HG02852 (cell line): ENCODE measurements around the gene OR2AG2.

Source experiments
- ATAC-seq: cut with Tn5 transposase; IDR thresholded peaks from one replicate; pipeline ENCODE4 v1.9.1; 2021; ENCODE audit warnings: mild to moderate bottlenecking, moderate library complexity; ENCODE audit not compliant: unreplicated experiment

Gene OR2AG2

DNA sequence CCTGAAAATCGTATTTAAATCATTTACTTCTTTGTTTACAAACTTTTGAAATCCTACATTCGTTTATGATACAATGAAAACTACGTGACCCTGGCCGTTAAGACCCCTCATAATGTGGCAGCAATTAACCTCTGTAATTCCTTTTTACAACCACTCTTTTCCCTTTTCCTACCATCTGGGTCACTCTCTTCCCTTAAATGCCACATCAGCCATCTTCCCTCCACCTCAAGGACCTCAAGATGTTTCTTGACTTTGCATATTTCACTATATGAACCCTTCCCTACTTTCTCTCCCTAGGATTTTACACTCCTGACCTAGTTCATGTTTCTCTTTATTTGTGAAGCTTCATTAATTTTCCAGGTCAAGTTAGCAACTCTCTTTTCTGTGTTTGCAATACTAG, 26.8 kb downstream of the OR2AG2 start:
- no peak for ATAC-seq

DNA sequence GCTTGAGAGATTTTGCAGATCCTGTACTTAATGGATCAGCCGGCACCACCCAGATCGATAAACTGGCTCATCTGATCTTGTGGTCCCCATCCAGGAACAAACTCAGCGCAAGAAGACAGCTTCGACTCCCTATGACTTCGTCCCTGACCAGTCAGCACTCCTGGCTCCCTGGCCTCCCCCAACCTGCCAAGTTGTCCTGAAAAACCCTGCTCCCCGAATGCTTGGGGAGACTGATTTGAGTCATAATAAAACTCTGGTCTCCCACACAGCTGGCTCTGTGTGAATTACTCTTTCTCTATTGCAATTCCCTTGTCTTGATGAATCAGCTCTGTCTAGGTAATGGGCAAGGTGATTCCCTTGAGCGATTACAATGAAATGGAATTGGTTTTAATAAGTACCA, 29.5 kb downstream of the OR2AG2 start:
- no peak for ATAC-seq

DNA sequence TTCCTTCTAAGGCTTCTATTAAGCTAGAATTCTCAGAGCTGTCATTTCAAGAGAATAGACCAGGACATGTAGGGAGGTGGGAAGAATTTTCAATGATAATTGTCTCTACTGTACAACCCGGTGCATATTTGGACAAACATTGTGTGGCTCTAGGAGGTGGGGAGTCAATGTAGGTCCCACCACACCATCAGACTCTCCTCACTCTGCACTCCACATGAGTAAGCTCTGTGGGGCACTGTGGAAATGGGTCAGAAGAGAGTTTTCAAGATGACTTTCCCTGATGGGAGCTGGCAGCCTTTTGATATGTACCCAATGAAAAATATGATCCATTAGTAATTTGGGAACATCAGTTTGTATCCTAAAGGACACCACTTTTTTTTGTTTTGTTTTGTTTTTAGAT, 33.2 kb downstream of the OR2AG2 start:
- no peak for ATAC-seq

DNA sequence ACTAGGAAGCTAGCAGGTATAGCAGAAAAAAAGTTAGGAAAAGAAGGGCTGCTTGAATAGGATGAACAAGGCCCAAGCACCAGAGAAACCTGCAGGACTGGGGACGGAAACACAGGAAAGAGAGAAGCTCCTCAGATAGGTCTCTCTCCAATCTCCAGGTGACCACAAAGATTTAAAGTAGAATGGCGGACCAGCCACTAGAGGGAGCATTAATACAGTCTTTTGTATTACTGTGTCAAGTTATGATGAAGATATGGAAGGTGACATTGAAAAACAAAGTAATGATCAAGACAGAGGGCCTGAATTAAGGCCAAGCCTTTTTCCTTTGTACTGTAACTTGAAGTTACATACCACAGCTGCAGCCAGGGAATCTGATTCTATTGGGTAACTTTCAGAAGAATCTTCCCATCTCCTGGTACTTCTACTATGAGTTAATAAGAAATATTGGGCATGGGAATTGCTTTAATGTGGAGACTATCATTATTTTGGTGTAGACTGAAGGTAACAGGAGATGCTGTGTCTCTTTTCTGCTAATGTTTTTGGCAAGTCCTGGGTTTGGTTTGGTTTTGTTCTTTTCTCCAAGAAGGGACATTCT, 33.8 kb downstream of the OR2AG2 start:
- peak; percentile 83 for ATAC-seq

DNA sequence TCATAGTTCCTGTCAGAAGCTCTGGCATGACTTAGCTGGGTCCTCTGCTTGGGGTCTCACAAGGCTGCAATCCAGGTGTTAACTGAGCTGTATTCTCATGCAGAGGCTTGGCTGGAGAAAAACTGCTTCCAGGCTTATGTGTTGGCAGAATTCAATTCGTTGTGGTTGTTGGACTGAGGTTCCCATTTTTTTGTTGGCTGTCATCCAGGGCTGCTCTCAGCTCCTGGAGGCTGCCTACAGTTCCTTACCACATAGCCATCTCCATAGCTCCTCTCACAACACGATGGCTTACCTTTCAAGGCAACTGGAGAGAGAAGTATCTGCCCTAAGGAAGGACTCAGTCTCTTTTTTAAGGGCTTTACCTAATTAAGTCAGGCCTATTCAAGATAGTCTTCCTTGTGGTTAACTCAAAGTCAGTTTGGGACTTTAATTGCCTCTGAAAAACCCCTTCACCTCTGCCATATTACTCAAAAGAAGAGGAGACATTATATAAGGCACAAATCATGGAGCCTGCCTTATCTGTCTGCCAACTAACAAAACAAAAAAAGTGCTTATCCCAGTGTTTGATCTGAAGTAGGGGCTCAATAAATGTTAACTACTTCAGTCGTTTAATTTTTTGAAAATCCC, 35.2 kb downstream of the OR2AG2 start:
- no peak for ATAC-seq

DNA sequence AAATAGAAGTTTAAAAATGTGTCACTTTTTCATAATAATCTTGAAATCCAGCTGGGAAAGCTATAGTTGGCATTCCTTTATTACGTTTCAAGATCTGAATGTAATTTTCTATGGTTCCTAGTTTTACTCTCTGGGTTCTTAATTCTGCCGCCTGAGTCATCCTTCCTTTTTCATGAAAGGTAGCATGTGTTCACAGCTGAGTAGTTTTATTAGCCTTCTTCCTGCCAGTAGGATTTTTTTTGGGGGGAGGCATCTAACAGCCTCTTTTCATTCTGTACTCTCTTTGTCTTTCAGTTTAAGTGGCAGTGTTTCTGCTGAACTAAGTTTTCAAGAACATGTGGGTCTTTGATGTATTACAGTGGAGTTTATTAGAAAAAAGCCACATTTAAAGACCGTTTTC, 36.5 kb downstream of the OR2AG2 start:
- ATAC-seq: no peak

DNA sequence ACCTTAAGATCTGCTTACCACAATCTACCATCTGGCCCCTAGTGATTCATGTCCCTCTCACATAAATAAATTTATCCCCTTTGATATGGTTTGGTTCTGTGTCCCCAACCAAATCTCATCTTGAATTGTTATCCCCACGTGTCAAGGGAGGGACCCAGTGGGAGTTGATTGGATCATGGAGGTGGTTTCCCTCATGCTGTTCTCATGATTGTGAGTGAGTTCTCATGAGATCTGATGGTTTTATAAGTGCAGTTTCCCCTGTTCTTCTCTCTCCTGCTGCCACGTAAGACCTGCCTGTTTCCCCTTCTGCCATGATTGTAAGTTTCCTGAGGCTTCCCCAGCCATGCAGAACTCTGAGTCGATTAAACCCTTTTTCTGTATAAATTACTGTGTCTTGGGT, 37.2 kb downstream of the OR2AG2 start:
- ATAC-seq: no peak

DNA sequence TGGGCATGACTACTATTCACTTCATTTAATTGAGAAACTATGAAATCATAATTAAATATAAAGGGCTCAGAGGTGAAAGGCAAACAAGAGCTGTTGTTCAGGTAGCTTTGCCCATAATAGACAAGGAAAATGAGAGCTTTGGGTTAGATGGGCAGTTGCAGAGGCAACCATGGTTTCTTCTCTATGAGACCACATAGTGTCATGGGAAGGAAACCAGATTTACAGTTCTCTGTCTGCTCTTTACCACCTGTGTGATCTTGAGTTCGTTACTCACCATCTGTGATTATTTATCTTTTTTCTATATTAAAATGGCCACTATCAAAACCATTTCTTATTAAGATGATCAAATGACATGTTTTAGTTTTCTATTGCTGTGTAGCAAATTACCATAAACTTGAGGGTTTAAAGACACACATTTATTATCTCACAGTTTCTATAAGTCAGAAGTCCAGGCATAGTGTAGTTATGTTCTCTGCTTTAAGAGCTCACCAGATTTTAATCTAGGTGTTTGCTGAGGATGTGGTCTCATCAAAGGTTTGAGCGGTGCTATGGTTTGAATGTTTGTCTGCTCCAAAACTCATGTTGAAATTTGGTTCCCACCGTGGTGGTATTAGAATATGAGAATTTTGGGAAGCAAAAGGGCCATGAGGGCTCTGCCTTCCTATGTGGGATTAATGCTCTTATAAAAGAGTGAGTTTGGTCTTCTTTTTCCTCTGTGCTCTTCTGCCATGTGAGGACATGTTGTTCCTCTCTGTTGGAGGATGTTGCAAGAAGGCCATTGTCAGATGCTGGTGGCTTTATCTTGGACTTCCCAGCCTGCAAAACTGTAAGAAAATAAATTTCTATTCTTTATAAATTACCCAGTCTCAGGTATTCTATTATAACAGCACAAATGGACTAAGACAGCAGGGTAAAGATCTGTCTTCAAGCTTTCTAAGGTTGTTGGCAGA, 38.2 kb downstream of the OR2AG2 start:
- ATAC-seq: no peak

DNA sequence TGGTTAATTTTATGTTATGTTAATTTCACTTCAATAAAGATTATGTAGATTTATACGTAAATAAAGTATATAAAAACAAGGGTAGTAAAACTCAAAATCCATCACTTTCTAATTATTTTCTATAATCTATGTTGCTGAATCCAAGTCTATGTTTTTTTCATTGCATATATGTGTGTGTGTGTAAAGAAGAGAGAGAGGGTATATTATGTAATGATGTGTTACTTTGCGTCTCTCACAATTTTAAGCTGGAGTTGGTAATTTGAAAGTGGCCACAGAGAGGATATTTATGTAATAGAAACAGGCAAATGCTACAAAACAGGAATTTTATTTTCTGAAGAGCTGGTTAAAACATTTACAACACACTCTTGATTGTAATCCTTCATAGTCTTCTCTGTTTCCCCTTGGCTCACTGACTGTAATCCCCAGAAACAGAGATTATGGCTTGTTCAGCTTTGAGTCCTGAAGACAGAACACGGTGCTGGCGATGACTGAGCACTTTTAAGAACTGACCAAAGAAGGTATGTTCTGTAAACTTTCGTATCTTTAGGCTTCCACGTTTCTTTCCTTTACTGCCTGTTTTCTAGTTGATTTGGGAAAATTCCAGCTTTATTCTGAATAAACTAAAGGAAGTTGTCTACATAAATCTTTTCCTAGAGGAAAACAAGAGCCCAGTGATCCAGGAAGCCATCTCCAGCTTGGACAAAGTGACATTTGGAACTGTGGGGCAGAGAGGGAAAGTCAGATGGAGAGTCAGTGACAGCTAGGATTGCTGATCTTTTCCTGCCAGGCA, 43.6 kb downstream of the OR2AG2 start:
- ATAC-seq: no peak

DNA sequence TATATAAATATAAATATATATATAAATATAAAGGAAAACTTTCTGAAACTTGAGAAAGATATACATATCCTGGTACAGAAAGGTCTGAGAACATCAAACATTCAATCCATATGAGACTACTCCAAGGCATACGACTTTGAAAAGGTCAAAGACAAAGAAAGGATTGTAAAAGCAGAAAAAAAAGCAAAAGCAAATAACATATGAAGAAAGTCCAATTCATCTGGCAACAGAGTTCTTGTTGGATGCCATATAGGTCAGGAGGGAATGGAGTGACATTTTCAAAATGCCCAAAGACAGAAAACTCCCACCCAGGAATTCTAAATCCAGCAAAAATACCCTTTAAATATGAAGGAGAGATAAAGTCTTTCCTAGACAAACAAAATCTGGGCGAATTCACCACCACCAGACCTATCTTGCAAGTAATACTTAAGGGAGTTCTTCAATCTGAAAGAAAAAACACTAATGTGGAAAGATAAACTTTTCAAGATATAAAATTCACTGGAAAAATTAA, 46.3 kb downstream of the OR2AG2 start:
- ATAC-seq: no peak

DNA sequence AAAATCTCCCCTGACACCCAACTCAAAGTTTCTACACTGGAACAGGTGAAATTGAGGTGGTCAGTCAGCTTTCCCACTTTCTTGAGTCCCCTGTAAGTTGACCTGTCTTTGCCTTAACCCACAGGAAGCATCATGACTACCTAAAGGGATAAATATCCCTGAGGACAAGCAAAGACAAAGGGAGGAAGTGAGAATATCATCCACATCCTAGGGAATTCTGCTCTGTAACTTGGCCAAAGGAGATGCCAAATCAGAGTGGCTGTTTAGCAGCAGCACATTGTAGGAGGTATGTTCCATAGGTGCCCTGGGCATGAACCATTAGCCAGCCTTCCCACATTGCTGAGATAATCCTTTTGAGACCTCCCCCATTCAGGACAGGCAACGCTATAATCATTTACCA, 47.8 kb downstream of the OR2AG2 start:
- ATAC-seq: no peak

DNA sequence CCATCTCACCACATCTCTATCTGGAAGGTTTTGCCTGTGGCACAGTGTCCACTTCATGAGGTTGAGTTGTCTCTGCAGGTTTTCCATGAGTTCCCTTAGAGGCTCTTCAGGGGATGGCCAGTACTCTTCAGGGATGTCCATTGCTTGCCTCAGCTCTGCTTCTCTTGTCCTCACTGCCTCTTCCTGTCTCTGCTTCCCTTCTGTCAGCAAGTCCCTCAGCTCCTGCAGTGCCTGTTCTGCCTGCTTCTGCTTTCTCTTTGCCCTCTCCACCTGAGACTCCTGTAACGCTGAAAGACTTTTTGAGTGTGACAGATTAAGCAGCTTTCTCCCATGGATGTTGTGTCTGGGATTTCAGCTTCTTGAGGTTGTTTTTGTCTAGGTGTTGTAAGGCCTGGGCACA, 50.4 kb downstream of the OR2AG2 start:
- no peak for ATAC-seq

DNA sequence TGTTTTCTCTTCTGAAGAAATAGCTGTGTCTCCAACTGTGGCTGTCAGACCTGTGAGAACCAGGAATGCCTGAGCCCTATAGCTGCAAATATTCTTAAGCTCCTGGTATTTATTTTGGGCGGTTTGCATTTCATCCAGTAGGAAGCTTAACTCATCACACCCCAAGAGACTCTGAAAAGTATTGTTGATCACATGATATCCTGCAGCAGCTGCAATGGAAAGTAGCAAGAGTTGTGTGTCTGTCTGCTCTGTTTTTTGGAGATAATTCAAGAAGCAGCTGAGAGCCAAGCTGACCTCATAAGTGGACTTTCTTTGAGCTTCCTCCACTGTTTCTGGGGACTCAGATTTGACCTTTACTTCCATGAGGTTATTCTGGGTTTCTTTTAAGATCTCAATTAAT, 52.2 kb downstream of the OR2AG2 start:
- ATAC-seq: no peak

DNA sequence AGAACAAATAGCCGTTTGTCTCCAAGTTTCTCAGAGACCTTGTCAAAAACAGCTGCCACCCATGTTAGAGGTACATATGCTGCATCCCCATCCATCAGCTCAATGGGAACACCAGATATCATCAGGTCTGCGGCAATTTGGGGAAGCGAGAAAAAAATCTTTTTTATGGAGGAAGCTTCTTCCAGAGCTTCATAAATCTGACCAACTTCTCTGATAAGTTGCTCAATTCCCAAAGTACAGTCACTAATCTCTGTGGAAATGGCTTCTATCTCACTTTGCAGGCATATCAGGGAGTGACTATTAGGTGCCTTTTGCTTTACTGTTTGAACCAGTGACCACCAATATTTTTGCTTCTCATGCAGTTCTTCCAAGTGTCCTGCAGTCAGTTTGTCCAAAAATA, 54.4 kb downstream of the OR2AG2 start:
- no peak for ATAC-seq
